Panc1 (cell line): ENCODE measurements around the gene ZCCHC8. TPM values are rescaled to one million over a fixed set of nuclear protein-coding genes. Genes with fewer than 3 reads are reported as not detected.
"Not testable (repeated sequence)": the region's sequence is repeated elsewhere in the genome, so short reads cannot be mapped to it uniquely, and the experiment has no call there.

Source experiments
- ATAC-seq: fragments of 200-7000 bp; cut with Tn5 transposase; 2 replicates; pipeline ENCODE4 v1.9.1; 2020; ENCODE audit warnings: mild to moderate bottlenecking, moderate library complexity
- BruUV-seq: library from RNA; stranded (reverse); fragments of 400-500 nt; replicated peaks from 2 replicates; lab custom pipeline; 2021; lab: Mats Ljungman, UMichigan
- CTCF ChIA-PET: fragments of 300-600 bp; sonication (Branson Sonifier 250); formaldehyde crosslinking; loops from one replicate; lab custom pipeline; 2022; ENCODE audit warnings: antibody characterized with exemption; lab: Charles Lee
- POLR2A ChIA-PET: fragments of 300-600 bp; sonication (Branson Sonifier 250); formaldehyde crosslinking; loops from one replicate; lab custom pipeline; 2022; ENCODE audit warnings: antibody characterized with exemption; lab: Charles Lee
- DNase-seq: peaks from one replicate; pipeline ENCODE4 v3.0.0-alpha.2; 2010; ENCODE audit warnings: low read depth, low spot score
- H3K27ac ChIP-seq: 2 replicates; pipeline ENCODE4 v1.5.1; 2011; ENCODE audit warnings: mild to moderate bottlenecking, low read length, inconsistent platforms
- H3K27me3 ChIP-seq: fragments of 200-500 bp; sonication (Bioruptor generic); 2 replicates; pipeline ENCODE4 v1.6.0; 2014; ENCODE audit warnings: low read length, inconsistent platforms; ENCODE audit not compliant: control insufficient read depth, insufficient read depth
- H3K36me3 ChIP-seq: fragments of 200-500 bp; sonication (Bioruptor generic); 2 replicates; pipeline ENCODE4 v1.5.1; 2014; ENCODE audit warnings: inconsistent platforms, mild to moderate bottlenecking, low read length, moderate library complexity; ENCODE audit not compliant: control insufficient read depth, insufficient read depth
- H3K4me1 ChIP-seq: 2 replicates; pipeline ENCODE4 v1.5.1; 2011; ENCODE audit warnings: inconsistent platforms, mild to moderate bottlenecking, low read length, moderate library complexity; ENCODE audit not compliant: control insufficient read depth, insufficient read depth
- H3K4me3 ChIP-seq, 2 experiments: 2 replicates each; pipeline ENCODE4 v1.5.1; 2011 to 2012; ENCODE audit warnings: low read depth in 2 of 2, low read length in 2 of 2, mild to moderate bottlenecking in 2 of 2, inconsistent platforms in 1 of 2, moderate library complexity in 1 of 2
- H3K9me3 ChIP-seq: fragments of 200-500 bp; sonication (Bioruptor generic); 2 replicates; pipeline ENCODE4 v1.5.1; 2014; ENCODE audit warnings: low read depth, mild to moderate bottlenecking, inconsistent platforms, low read length, moderate library complexity; ENCODE audit not compliant: control insufficient read depth, insufficient read depth
- CTCF ChIP-seq: fragments of 450-650 bp; IDR thresholded peaks from 2 replicates; pipeline ENCODE4 v1.5.1; 2017; ENCODE audit warnings: mild to moderate bottlenecking
- POLR2AphosphoS5 ChIP-seq: IDR thresholded peaks from 2 replicates; pipeline ENCODE4 v1.6.1; 2012; ENCODE audit warnings: mild to moderate bottlenecking, low read depth, low read length, moderate library complexity
- REST ChIP-seq, 2 experiments: IDR thresholded peaks; 2 replicates each; pipeline ENCODE4 v1.6.1; 2011 to 2012; ENCODE audit warnings: low read depth in 2 of 2, control low read depth in 1 of 2, low read length in 1 of 2, mild to moderate bottlenecking in 1 of 2, moderate library complexity in 1 of 2; ENCODE audit not compliant: insufficient read depth in 1 of 2
- SIN3A ChIP-seq: IDR thresholded peaks from 2 replicates; pipeline ENCODE4 v1.6.1; 2012; ENCODE audit warnings: low read depth, mild to moderate bottlenecking, low read length, moderate library complexity, borderline replicate concordance; ENCODE audit not compliant: insufficient read depth
- TCF7L2 ChIP-seq: IDR thresholded peaks from 2 replicates; pipeline ENCODE4 v1.6.1; 2011; ENCODE audit warnings: mild to moderate bottlenecking, low read depth, low read length, inconsistent platforms
- in situ Hi-C: cut with HindIII; loops from 2 replicates; pipeline ENCODE4 v1.10.0; 2016; ENCODE audit warnings: low sequenced_read_pairs, low pct_unique_long_range_greater_than_20kb
- intact Hi-C: fragments of 100-400 bp; cut with micrococcal nuclease; formaldehyde crosslinking; loops from one replicate; pipeline ENCODE4 v1.10.0; 2022; ENCODE audit not compliant: unreplicated experiment
- total RNA-seq: library from RNA; stranded (reverse); gene quantifications from one replicate; pipeline ENCODE4 v1.2.1, GENCODE V29; 2021; ENCODE audit not compliant: unreplicated experiment

ZCCHC8 gene
- total RNA-seq, 1 experiment from 2014 or later, result 32.5 TPM

GRCh38 chr12:122515275-122515674, 14.5 kb upstream of the ZCCHC8 start:
- TF ChIP-seq POLR2AphosphoS5 (no peak), REST (IDR thresholded peaks at IDR 0.05; ENCODE audit: insufficient read depth in 1 of 2, low read depth in 2 of 2, low read length in 1 of 2) (no peak), TCF7L2 (no peak), CTCF (no peak), SIN3A (no peak)
- H3K9me3 ChIP-seq, result no peaks in the 10 kb centered on the region
- ATAC-seq (no peak), DNase-seq (no peak)
- CTCF ChIA-PET, result no interaction called here
- H3K4me3 ChIP-seq, result no peak overlapping the region
- intact Hi-C loops (no loop called here), in situ Hi-C loops (no loop called here)
- H3K36me3 ChIP-seq, result peaks cover 85% of the 10 kb centered on the region
- H3K27me3 ChIP-seq, result no peaks in the 10 kb centered on the region
- H3K4me1 ChIP-seq, result 0 out of 2 replicates have a peak, but pooled peaks cover 4% of the 10 kb centered on the region
- H3K27ac ChIP-seq, result no peak overlapping the region
- POLR2A ChIA-PET, result no interaction called here
- BruUV-seq, result no TSS peak

- no TSS peak for BruUV-seq
- H3K27ac ChIP-seq, result no peak overlapping the region
- ChIA-PET POLR2A (no interaction called here), CTCF (no interaction called here)
- DNase-seq (no peak), ATAC-seq (no peak)
- no peak for TF ChIP-seq CTCF
- TF ChIP-seq SIN3A, result no peak
- TF ChIP-seq TCF7L2, result no peak
- TF ChIP-seq POLR2AphosphoS5, result no peak
- TF ChIP-seq REST (IDR thresholded peaks at IDR 0.05; ENCODE audit: insufficient read depth in 1 of 2, low read depth in 2 of 2, low read length in 1 of 2), result no peak
- no peak overlapping the region for H3K4me3 ChIP-seq
- in situ Hi-C loops (no loop called here), intact Hi-C loops (no loop called here)
- H3K36me3 ChIP-seq, result peaks cover 79% of the 10 kb centered on the region
- no peaks in the 10 kb centered on the region for H3K9me3 ChIP-seq
- H3K4me1 ChIP-seq, result no peaks in the 10 kb centered on the region
- no peaks in the 10 kb centered on the region for H3K27me3 ChIP-seq
These were observed 12.9 kb upstream of the ZCCHC8 start for GRCh38 chr12:122513660-122514059.

GRCh38 chr12:122513028-122513427, 12.3 kb upstream of the ZCCHC8 start:
- H3K9me3 ChIP-seq, H3K27me3 ChIP-seq, H3K4me1 ChIP-seq, H3K27ac ChIP-seq, BruUV-seq, CTCF ChIA-PET, in situ Hi-C loops, intact Hi-C loops, DNase-seq, H3K4me3 ChIP-seq, ATAC-seq: not testable (repeated sequence)
- POLR2A ChIA-PET, result interaction anchor here (0.6 to 0.7 kb wide), 2 partner anchors 13 to 115 kb away, joined by 3 to 5 read pairs; no protein-coding TSS in a partner anchor
- peaks cover 82% of the 10 kb centered on the region for H3K36me3 ChIP-seq
